GM20000 (cell line): ENCODE measurements around the gene ZNF197.

ENCODE experiments used
- DNase-seq: peaks from one replicate; pipeline ENCODE4 v3.0.0; 2012; ENCODE audit warnings: low spot score
- TF ChIP-seq, protein P1 (sequence below): IDR thresholded peaks from 2 replicates; pipeline ENCODE4 v1.5.1; 2012; ENCODE audit warnings: mild to moderate bottlenecking, control low read depth; ENCODE audit errors: extremely low read depth, missing control alignments

Gene ZNF197

DNA sequence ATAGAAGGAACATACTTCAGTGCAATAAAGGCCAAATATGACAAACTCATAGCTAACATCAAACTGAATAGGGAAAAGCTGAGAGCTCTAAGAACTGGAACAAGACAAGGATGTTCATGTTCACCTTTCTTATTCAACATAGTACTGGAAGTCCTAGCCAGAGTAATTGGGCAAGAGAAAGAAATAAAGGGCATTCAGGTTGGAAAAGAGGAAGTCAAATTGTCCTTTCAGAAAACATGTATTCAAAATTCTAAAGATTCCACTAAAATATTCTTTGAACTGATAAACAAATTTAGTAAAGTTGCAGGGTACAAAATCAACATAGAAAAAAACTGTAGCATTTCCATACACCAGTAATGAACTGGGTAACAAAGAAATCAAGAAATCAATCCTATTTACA, 12.2 kb upstream of the ZNF197 start:
- DNase-seq = no peak
- TF ChIP-seq, protein P1, sequence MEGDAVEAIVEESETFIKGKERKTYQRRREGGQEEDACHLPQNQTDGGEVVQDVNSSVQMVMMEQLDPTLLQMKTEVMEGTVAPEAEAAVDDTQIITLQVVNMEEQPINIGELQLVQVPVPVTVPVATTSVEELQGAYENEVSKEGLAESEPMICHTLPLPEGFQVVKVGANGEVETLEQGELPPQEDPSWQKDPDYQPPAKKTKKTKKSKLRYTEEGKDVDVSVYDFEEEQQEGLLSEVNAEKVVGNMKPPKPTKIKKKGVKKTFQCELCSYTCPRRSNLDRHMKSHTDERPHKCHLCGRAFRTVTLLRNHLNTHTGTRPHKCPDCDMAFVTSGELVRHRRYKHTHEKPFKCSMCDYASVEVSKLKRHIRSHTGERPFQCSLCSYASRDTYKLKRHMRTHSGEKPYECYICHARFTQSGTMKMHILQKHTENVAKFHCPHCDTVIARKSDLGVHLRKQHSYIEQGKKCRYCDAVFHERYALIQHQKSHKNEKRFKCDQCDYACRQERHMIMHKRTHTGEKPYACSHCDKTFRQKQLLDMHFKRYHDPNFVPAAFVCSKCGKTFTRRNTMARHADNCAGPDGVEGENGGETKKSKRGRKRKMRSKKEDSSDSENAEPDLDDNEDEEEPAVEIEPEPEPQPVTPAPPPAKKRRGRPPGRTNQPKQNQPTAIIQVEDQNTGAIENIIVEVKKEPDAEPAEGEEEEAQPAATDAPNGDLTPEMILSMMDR = no peak

DNA sequence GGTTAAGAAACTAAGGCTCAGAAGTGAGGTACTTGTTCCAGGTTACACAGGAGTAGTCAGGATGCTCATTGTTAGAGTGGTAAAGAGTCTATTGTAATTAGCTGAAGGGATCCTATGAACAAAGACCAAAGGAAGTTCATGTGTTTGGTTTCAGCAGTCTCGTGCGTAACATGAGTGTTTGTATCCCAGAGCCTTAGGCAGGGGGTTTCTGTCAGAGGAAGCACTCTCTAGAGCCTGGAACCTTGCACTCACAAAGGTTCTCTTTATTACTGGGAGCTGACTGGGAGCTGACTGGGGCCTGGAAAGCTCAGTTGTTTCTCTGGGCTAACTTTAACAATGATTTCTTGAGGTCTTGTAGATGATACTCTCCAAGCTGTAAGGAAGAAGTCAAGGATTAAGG, 3.9 kb downstream of the ZNF197 start:
- TF ChIP-seq, protein P1 = no peak
- no peak for DNase-seq

DNA sequence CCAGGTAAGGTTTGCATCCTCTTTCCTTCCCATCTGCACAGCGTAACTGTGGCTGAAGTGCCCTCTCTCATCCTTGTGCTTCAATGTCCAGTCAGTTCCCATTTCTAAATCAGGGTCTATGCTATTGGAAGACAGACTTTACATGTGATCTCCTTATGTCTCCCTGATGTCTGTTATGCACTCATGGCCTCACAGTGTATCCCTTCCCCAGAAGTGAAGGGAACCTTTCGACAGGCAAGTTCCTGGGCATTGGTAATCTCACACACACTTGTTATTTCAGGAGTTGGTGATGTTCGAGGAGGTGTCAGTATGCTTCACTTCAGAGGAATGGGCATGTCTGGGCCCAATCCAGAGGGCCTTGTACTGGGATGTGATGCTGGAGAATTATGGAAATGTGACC, 7.4 kb downstream of the ZNF197 start:
- DNase-seq = no peak

DNA sequence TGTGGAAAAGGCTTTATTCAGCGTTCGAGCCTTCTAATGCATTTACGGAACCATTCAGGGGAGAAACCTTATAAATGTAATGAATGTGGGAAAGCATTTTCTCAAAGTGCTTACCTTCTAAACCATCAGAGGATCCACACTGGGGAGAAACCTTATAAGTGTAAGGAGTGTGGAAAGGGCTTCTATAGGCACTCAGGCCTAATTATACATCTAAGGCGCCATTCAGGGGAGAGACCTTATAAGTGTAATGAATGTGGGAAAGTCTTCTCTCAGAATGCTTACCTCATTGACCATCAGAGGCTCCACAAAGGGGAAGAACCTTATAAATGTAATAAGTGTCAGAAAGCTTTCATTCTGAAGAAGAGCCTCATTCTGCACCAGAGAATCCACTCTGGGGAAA, 17.5 kb downstream of the ZNF197 start:
- TF ChIP-seq, protein P1 = no peak
- DNase-seq = no peak

More for the DNA sequence above, 7.4 kb downstream of the ZNF197 start:
- TF ChIP-seq, protein P1 = no peak

DNA sequence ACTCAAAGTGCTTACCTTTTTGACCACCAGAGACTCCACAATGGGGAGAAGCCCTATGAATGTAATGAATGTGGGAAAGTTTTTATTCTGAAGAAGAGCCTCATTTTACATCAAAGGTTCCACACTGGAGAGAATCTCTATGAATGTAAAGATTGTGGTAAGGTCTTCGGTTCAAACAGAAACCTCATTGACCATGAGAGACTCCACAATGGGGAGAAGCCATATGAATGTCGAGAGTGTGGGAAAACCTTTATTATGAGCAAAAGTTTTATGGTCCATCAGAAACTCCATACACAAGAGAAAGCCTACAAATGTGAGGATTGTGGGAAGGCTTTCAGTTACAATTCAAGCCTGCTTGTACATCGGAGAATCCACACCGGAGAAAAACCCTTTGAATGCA, 18.2 kb downstream of the ZNF197 start:
- TF ChIP-seq, protein P1 = no peak
- no peak for DNase-seq

DNA sequence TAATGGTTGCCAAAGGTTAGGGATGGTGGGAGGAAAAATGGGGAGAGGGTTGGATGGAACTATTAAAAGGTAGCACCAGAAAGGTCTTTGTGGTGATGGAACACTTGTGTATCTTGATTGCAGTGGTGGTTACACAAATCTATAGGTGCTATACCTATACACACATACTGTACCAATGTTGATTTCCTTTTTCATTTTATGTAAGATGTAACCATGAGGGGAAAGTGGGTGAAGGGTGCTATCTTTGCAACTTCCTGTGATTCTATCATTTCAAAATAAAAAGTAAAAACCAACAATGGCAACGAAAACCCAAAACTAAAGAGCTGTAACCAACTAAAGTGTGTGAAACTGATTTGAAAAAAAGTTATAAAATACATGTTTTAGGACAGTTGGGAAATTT, 22.9 kb downstream of the ZNF197 start:
- TF ChIP-seq, protein P1 = no peak
- no peak for DNase-seq

DNA sequence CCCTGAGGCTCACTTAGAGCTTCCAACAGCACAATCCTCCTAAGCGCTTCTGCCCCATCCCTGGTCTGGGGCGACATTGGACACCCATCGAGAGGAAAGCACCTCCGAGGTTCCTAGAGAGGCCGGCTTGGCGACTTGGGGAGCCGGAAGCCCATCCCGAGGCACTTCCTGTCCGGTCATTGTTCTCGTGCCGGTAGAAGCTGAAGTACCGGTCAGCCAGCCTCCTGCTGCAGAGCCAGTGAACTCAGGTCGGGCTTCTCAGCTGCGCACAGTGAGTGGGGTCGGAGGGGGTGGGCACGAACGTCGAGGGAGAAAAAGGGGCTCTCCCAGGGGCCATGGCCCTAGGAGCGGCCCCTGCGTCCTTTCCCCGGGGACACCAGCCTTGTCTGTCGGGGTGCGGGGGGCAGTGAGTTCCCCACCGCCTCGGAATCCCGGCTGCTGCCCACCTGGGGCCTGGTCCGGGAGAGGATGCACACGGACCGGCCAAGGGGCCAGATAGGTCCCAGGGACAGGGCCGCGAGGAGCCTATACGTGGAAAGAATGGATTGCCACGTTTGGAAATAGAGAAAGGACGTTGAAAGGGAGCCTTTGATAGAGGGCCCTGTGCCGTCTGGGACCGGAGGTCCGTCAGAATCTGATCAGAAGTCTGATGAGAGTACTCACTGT, 23.9 kb downstream of the ZNF197 start, which contains the start of gene ZNF35:
Gene ZNF35 (plus strand): TSS at position 169 of the 666 bp plus-strand sequence. CDS start 2,336 bp downstream, outside the sequence.
- TF ChIP-seq, protein P1 = no peak
- peak; percentile 84 for DNase-seq
